ENCODE measurements around the gene RPS5. TPM values are rescaled to one million over a fixed set of nuclear protein-coding genes. Genes with fewer than 3 reads are reported as not detected.

Gene RPS5
- total and polyA plus RNA-seq, 9 of the 15 experiments (the other 6 are each of a cell fraction or from before 2014, with no cell fraction given) = 1,228 to 3,570 (median 2,484) TPM

- no peak for TF ChIP-seq ETV6 (IDR thresholded peaks at IDR 0.05; ENCODE audit: borderline replicate concordance in 1 of 2, low read depth in 2 of 2, low read length in 1 of 2)
- 0 out of 2 replicates have a peak, but pooled peaks have one; percentile 41 for TF ChIP-seq ETV6 (CRISPR knock-in tag; IDR thresholded peaks at IDR 0.05; ENCODE audit: borderline replicate concordance)
- no peak for TF ChIP-seq DACH1 (IDR thresholded peaks at IDR 0.05; ENCODE audit: partially characterized antibody)
- TF ChIP-seq TEAD2 (tag; IDR thresholded peaks at IDR 0.05) = no peak
- TF ChIP-seq RFX7 (CRISPR knock-in tag; IDR thresholded peaks at IDR 0.05) = no peak
- TF ChIP-seq TBP (optimal IDR thresholded peaks at IDR 0.05; ENCODE audit: low read depth, low read length) = peak; percentile 91
- TF ChIP-seq FOXK1 (CRISPR knock-in tag; IDR thresholded peaks at IDR 0.05; ENCODE audit: borderline replicate concordance) = 0 out of 2 replicates have a peak, but pooled peaks have one; percentile 59
- TF ChIP-seq HNRNPLL (IDR thresholded peaks at IDR 0.05; ENCODE audit: low read depth, low read length, poor library complexity, severe bottlenecking) = peak; percentile 77
- no peak for TF ChIP-seq JUNB (CRISPR knock-in tag; conservative IDR thresholded peaks at IDR 0.05)
- no peak for TF ChIP-seq ASH1L (IDR thresholded peaks at IDR 0.05; ENCODE audit: borderline replicate concordance, low read depth, partially characterized antibody)
- peak; percentile 51 for TF ChIP-seq MTA3 (IDR thresholded peaks at IDR 0.05; ENCODE audit: borderline replicate concordance)
- peak; percentile 82 to 85 for TF ChIP-seq NRF1 (conservative IDR thresholded peaks at IDR 0.05 in 1 of 2, IDR thresholded peaks at IDR 0.05 in 1 of 2)
- no peak for TF ChIP-seq RBM34 (IDR thresholded peaks at IDR 0.05; ENCODE audit: borderline replicate concordance, insufficient read depth, low read length)
- TF ChIP-seq LCOR (CRISPR knock-in tag; IDR thresholded peaks at IDR 0.05) = 0 out of 2 replicates have a peak, but pooled peaks have one; percentile 2
- no peak for TF ChIP-seq BDP1 (IDR thresholded peaks at IDR 0.05; ENCODE audit: insufficient read depth, insufficient read length)
- peak; percentile 68; the same call in 1 of the 2 replicates for TF ChIP-seq ZNF740 (CRISPR knock-in tag; IDR thresholded peaks at IDR 0.05)
- no peak for TF ChIP-seq ZNF740 (tag; IDR thresholded peaks at IDR 0.05)
- TF ChIP-seq ILK (tag; IDR thresholded peaks at IDR 0.05; ENCODE audit: borderline replicate concordance, low read depth) = no peak
- TF ChIP-seq ELF1 (tag; IDR thresholded peaks at IDR 0.05) = peak; percentile 27; the same call in 1 of the 2 replicates
- TF ChIP-seq ZNF134 (CRISPR knock-in tag; conservative IDR thresholded peaks at IDR 0.05) = no peak
- TF ChIP-seq SREBF1 (IDR thresholded peaks at IDR 0.05; ENCODE audit: borderline replicate concordance, low read depth, low read length) = no peak
- no peak for TF ChIP-seq XRCC3 (IDR thresholded peaks at IDR 0.05)
- TF ChIP-seq JUND (IDR thresholded peaks at IDR 0.05; ENCODE audit: borderline replicate concordance, low read depth, low read length) = peak; percentile 69
- no peak for TF ChIP-seq JUND (tag; IDR thresholded peaks at IDR 0.05; ENCODE audit: borderline replicate concordance, low read depth, low read length)
- TF ChIP-seq PHTF2 (CRISPR knock-in tag; IDR thresholded peaks at IDR 0.05) = no peak
- TF ChIP-seq SMARCC2 (IDR thresholded peaks at IDR 0.05; ENCODE audit: low read depth) = no peak
- TF ChIP-seq ZNF280A (IDR thresholded peaks at IDR 0.05; ENCODE audit: low read depth, partially characterized antibody) = no peak
- TF ChIP-seq SMC3 (conservative IDR thresholded peaks at IDR 0.05; ENCODE audit: insufficient read depth, low read depth, low read length) = no peak
Measured at GRCh38 chr19:58408152-58409009, 21.3 kb downstream of the RPS5 start, which contains the start of gene ZNF584 (continued).
